OCI-LY7 (cell line): ENCODE results near the gene OSGIN1.

Experiments
- CTCF ChIP-seq: fragments of 200-600 bp; sonication (generic); conservative IDR thresholded peaks from 2 replicates; pipeline ENCODE4 v1.5.1; 2014; ENCODE audit warnings: mild to moderate bottlenecking, antibody characterized with exemption, low read length, moderate library complexity, mixed read lengths
- EZH2phosphoT487 ChIP-seq: fragments of 200-600 bp; sonication (generic); IDR thresholded peaks from 2 replicates; pipeline ENCODE4 v1.6.1; 2018; ENCODE audit warnings: low read depth, borderline replicate concordance, mild to moderate bottlenecking, mixed run types, antibody characterized with exemption, low read length, moderate library complexity, mixed read lengths

DNA sequence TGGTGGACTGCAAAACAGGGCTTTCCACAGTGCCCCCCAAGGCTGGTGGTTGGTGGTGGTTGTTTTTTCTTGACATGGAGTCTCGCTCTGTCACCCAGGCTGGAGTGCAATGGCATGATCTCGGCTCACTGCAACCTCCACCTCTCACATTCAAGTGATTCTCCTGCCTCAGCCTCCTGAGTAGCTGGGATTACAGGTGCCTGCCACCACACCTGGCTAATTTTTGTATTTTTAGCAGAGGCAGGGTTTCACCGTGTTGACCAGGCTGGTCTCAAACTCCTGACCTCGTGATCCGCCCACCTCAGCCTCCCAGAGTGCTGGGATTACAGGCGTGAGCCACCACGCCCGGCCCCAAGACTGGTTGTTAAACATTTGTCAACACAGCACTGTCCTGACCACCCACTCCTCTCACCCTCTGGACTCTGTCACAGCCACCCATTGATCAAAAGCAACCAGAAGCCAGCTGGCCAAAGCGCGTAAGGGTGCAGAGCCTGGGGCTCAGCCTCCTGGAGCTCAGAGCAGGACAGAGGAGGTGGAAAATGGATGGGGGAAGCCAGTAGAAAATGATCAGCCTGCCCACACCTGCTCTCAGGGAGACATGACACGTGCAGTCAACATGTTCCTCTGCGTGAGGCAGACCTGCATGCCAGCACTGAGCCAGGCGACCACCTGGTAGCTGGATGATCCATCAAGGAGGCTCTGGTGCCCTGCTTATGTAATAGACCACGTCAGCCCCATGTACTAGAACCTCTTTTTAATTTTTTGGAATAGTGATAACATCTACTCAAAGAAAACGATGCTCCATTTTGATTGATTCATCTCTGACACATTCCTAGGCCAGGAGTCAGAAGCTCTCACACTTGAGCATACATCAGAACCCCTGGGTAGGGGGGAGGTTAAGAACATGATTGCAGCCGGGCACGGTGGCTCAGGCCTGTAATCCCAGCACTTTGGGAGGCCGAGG lies 14.8 kb upstream of the OSGIN1 start:
- TF ChIP-seq CTCF (no peak), EZH2phosphoT487 (no peak)
